Activated naive CD8-positive, alpha-beta T cell treated with anti-CD3 and anti-CD28 coated beads, Interleukin-2, amount 50 U/mL, for 16 hours (primary cell): Measurements from ENCODE around the gene YDJC.
"Not testable (repeated sequence)": the region's sequence is repeated elsewhere in the genome, so short reads cannot be mapped to it uniquely, and the experiment has no call there.

Experiments
- DNase-seq: peaks from one replicate; pipeline ENCODE4 v3.0.0-alpha.2; 2020; ENCODE audit warnings: low read depth, low spot score

YDJC gene

DNA sequence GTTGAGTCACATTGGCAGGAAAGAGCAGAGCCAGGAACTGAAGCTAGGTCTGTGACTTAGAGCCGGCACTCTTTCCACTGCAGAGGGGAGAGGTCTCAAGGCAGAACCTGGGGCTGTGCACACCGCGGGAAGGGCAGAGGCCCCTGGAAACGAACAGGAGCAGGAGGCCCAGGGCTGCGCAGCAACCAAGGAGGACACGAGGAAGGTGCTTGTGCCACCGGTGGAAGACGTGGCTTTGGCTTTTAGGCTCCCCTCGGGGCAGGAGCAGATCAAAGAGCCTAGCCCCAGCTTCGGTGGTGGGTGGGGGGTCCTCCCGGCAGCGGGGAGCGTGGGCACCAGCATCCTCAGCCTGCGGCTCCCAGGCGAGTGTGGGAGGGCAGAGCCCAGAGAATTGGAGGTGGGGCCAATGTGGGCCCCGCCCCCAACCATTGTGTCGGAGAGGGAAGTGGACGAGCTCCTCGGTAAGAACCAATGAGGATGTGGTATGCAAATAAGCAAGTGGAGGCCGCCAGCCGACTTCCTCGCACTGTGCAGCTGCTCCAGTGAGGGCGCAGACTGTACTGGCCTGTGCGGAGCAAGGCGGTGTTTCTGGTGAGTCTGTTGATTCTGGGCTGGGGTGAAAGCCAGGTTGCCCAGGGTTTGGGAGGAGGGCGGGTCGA lies 2.5 kb upstream of the YDJC start, which contains the start of gene CCDC116:
TSS of gene CCDC116 (plus strand) at position 524 of the 659 bp plus-strand sequence. CDS start 422 bp downstream, outside the sequence.
- DNase-seq, result no peak

DNA sequence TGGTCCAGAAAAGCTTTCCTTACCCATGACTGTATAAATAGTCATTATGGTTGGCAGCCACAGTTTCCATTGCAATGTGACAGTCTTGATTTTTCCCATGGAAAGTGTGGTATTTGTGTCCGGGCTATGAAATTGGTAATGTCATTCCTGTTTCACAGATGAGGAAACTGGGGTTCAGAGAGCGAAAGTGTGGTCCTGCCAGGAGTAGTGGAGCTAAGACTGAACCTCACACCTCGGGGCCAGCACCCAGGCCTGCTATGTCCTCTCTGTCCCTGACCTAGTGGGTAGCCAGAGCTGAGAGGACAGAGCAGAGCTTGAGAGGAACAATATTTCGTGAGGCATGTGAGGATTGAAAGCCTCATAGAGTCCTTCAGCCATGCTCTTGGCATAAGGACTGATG lies 1.2 kb upstream of the YDJC start:
- DNase-seq, result no peak

- no peak for DNase-seq
Observed at GRCh38 chr22:21628386-21629254, 1.2 kb downstream of the YDJC start.

- no peak for DNase-seq
Observed at GRCh38 chr22:21626735-21627469, 2.9 kb downstream of the YDJC start.

DNA sequence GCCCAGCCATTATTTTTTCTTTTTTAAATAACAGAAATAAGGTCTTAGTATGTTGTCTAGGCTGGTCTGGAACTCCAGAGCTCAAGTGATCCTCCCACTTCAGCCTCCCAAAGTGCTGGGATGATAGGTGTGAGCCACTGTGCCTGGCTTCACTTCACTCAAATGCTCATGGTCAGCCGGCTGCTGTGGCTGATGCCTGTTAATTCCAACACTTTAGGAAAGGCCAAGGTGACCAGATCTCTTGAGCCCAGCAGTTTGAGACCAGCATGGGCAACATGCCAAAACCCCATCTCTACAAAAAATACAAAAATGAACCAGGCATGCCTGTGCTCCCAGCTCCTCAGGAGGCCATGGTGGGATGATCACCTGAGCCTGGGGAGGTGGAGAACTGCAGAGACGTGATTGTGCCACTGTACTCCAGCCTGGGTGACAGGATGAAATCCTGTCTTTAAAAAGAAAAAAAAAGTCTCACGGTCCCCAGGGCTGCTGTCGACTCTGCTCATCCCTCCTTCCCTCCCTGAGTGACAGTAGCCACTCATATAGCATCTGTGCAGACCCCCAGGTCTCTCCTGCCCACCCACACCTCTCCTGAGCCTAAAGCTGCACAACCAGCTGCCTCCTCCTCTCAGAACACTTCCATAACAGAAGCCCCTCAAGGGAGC lies 3.6 kb downstream of the YDJC start:
- DNase-seq, result no peak

- DNase-seq, result no peak
Observed at GRCh38 chr22:21624880-21625791, 4.7 kb downstream of the YDJC start.

DNA sequence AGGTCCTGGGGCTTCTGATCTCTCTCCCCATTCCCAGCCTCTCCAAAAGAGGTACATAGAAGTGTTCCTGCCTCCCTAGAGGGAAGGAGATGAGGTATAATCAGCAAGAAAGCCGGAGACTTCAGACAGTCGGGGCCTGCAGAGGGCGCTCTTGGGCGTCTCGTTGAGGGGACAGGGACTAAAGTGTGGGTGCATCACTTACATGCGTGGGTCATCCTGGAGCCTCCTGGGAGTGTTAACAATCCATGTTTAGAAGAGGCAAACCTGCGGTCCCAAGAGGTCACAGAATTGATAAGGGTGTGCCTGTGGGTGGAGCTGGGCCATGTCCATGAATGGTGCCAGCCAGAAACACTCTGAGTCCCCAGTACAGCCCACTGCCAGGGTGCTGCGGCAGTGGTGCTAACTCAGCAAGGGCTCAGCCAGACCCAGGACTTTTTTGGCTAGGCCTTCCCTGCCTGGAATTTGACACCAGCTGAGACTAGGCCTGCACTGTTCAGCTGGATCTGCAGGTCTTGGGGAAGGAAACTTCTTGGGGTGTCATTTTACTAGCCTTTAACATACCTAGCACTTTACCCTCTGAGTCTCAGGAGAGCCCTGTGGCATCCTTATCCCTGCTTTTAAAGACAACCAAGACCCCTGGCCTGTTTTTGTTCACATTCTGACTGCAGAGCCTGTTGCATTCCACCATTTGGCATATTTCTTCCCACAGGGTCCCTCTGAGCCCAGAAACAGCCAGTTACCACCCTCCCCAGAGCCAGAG lies 5.5 kb downstream of the YDJC start:
- DNase-seq, result no peak

DNA sequence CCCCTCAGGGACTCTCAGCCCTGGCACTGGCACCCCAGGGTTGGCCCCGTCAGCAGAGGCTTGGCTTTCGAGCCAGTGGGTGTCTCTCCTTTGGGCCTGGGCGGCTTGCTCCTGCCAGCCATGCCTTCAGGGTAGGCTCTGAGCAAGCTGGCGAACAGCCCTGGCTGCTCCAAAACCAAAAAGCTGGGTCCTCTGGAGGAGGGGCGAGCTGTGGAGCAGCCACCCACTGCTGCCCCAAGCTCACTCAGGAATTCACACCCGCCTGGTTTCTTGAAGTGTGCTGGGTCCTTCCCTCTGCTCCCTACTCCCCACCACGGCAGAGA lies 6.2 kb downstream of the YDJC start:
- DNase-seq, result no peak

- DNase-seq, result no peak
Observed at GRCh38 chr22:21622919-21623647, 6.7 kb downstream of the YDJC start.

DNA sequence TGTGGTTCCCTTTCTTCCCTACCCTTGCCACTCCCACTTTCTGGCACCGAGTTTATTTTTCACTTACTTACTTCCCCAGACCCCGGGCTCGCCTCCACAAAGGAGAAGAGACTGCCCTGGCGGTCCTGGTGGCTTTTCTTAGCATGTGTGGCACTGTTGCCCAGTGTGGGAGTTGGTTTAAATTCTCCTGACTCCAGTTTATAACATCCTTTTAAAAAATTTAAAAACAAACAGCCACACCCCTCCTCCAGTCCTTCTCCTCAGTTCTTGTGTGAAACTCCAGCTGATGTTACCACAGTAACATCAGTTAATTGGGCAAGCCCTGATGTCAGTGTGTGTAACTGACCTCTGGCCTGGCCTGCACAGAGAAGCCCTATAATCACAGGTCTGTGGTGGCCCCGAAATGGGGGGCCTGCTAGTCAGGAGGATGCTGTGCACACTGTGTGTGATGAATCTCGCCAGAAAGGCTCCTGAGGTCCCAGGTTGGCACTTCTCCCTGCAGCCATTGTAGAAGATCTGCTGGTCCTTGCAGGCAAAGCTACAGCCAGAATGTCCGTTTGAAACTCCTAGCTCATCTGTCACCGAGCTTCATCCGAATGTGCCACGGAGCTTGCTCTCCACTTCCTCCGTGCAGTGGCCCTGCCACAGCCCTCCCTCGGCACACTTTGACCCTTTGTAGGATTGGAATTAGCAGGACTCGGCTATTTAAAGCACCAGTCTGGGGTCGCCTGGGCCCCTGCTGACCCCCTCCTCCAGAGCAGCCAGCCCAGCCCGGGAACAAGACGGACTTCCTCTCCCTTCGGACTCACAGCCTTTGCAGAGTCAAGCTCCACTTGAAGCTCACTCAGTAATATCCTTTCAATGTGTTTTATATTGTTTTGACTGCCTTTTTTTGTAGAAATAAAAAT lies 7.6 kb downstream of the YDJC start:
- DNase-seq, result no peak

DNA sequence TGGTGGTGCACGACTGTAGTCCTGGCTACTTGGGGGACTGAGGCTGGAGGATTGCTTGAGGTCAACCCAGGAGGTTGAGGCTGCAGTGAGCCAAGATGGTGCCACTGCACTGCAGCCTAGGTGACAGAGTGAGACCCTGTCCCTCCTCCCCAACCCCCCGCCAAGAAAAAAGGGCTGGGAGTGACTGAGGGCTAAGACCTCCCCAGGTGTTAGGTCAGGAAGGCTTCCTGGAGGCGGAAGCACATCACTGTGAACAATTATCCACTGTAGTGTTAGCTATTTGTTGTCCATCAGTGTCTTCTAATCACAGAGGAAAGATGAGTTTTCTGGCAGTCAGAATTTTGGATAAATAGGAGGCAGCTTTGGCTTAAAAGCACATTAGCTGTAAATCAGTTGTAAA lies 8.8 kb downstream of the YDJC start:
- no peak for DNase-seq

- not testable (repeated sequence) for DNase-seq
Observed at GRCh38 chr22:21617337-21617736, 12.5 kb downstream of the YDJC start.

GRCh38 chr22:21615731-21616130 lies 14.1 kb downstream of the YDJC start:
- no peak for DNase-seq

DNA sequence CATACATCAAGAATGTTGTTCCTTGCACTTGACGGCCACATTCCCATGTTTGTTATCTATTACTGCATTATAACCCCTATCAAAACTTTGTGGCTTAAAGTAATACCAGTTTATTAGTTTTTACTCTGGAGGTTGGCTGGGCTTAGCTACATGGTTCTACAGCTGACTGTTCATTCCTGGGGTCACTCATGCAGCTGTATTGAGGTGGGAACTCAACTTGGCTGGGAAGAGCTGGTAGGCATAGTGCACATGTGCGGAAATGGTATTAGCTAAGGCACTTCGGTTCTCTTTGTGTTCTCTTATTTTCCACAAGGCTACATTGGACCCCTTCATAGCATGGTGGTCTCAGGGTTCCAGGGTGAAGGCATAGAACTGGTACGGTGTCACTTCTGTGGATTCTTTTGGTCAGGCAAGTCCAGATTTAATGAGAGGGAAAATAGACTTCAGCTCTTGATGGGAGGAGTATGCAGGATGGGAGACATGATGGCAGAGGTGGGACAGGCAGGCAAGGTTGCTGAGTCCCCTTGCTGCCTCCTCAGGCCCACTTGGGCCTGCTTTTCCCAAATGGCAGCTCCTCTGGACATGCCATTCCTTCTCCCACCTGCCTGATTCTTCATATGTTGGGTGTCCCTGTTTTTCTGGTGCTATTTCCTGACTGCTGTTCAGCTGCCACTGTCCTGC lies 16.1 kb downstream of the YDJC start:
- no peak for DNase-seq

DNA sequence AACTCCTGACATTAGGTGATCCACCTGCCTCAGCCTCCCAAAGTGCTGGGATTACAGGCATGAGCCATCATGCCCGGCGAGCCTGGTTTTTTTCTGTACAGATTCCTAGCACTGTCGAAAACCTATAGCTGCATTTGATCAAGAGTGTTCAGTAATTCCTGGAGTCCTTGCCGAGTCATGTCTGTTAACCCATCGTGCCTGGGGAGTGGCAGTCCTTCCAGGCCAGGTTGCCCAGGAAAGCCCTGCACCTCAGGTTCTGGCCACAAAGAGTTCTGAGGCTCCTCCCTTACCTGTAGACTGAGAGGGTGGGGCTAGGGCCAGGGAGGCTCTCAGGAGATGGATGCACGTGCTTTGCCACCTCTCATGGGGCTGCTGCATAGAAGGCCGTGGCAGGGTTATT lies 17.0 kb downstream of the YDJC start:
- DNase-seq, result no peak

- no peak for DNase-seq
Observed at GRCh38 chr22:21611210-21611977, 18.4 kb downstream of the YDJC start.

DNA sequence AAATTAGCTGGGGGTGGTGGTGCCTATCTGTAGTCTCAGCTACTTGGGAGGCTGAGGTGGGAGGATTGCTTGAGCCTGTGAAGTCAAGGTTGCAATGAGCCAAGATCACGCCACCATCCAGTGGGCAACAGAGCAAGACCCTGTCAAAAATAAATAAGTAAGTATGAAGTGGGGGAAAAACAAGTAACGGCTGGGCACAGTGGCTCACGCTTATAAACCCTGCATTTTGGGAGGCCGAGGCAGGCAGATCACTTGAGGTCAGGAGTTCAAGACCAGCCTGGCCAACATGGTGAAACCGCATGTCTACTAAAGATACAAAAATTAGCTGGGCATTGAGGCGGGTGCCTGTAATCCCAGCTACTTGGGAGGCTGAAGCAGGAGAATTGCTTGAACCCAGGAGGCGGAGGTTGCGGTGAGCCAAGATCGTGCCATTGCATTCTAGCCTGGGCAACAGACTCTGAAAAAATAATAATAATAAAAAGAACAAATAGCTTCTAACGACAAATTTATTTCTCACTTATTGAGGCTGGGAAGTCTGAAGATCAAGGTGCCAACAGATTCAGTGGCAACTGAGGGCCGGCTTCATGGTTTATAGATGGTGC lies 20.2 kb downstream of the YDJC start:
- DNase-seq, result not testable (repeated sequence)
